H1 (cell line): ENCODE measurements around the gene ADGRL3. TPM values are rescaled to one million over a fixed set of nuclear protein-coding genes. Genes with fewer than 3 reads are reported as not detected.

Experiments
- ATF3 ChIP-seq: IDR thresholded peaks from 2 replicates; pipeline ENCODE4 v1.6.1; 2011; ENCODE audit warnings: low read depth, mild to moderate bottlenecking, low read length; ENCODE audit not compliant: insufficient read depth
- CHD1 ChIP-seq: IDR thresholded peaks from 2 replicates; pipeline ENCODE4 v1.6.1; 2012; ENCODE audit warnings: low read depth, low read length, improper control_type of control experiment
- KDM1A ChIP-seq: fragments of 200-600, 300-600 bp; sonication (generic); IDR thresholded peaks from 2 replicates; pipeline ENCODE4 v1.7.1; 2016; ENCODE audit warnings: mild to moderate bottlenecking, low read length, borderline replicate concordance
- POLR2A ChIP-seq, 2 experiments: IDR thresholded peaks; 1 replicate in 1 of 2; 2 replicates in 1 of 2; pipeline ENCODE4 v1.6.1; 2011; ENCODE audit warnings: low read depth in 2 of 2, low read length in 2 of 2, mild to moderate bottlenecking in 2 of 2; ENCODE audit errors: control extremely low read depth in 1 of 2
- POLR2AphosphoS5 ChIP-seq: IDR thresholded peaks from 2 replicates; pipeline ENCODE4 v1.6.1; 2011; ENCODE audit warnings: low read depth, low read length
- RFX5 ChIP-seq: IDR thresholded peaks from 2 replicates; pipeline ENCODE4 v1.6.1; 2011; ENCODE audit warnings: low read depth, low read length, improper control_type of control experiment, borderline replicate concordance
- SP1 ChIP-seq: IDR thresholded peaks from 2 replicates; pipeline ENCODE4 v1.6.1; 2011; ENCODE audit warnings: low read depth, low read length
- SP2 ChIP-seq: IDR thresholded peaks from 2 replicates; pipeline ENCODE4 v1.6.1; 2012; ENCODE audit warnings: mild to moderate bottlenecking, low read length, inconsistent platforms
- SUZ12 ChIP-seq: fragments of 200-600 bp; sonication (generic); IDR thresholded peaks from 2 replicates; pipeline ENCODE4 v1.6.1; 2012; ENCODE audit warnings: mild to moderate bottlenecking, inconsistent platforms, low read length, moderate library complexity, mixed read lengths
- TEAD4 ChIP-seq: IDR thresholded peaks from 2 replicates; pipeline ENCODE4 v1.6.1; 2012; ENCODE audit warnings: low read depth, low read length, inconsistent platforms, mixed read lengths
- polyA plus RNA-seq, 7 experiments: library from polyadenylated mRNA; depleted of rRNA in 3 of 7; stranded (reverse) in 5 of 7; unstranded in 2 of 7; fragments of >200 nt in 5 of 7; fragments of 200-250 nt in 2 of 7; gene quantifications; 1 replicate in 5 of 7; 2 replicates in 1 of 7; 4 replicates in 1 of 7; pipeline versions ENCODE4 v1.2.1 to v1.2.3, GENCODE V29; 2011 to 2013; ENCODE audit warnings: missing spikeins in 2 of 7, mixed read lengths in 2 of 7
- small RNA-seq: library from polyadenylated mRNA; stranded (forward); fragments of <200 nt; extraction: miRNeasy Mini kit (QIAGEN cat#:217004); gene quantifications from one replicate; pipeline ENCODE3, GENCODE V24; 2013; ENCODE audit not compliant: insufficient read depth
- total RNA-seq: library from RNA; stranded (reverse); fragmentation: NEBNext Ultra II Directional; extraction: Animal tissue kit (Norgen Biotek cat#: 25700); gene quantifications from 2 replicates; pipeline ENCODE4 v1.2.1, GENCODE V29; 2021

Gene ADGRL3
- total and polyA plus RNA-seq, 2 of the 8 experiments (the other 6 are each of a cell fraction or from before 2014, with no cell fraction given) = 6.6 to 13.0 TPM

- no peak for TF ChIP-seq SP2
- no peak for TF ChIP-seq SUZ12
- TF ChIP-seq CHD1 = no peak
- TF ChIP-seq POLR2A (IDR thresholded peaks at IDR 0.05; ENCODE audit: control extremely low read depth in 1 of 2, low read depth in 2 of 2, low read length in 2 of 2) = no peak
- no peak for TF ChIP-seq POLR2AphosphoS5
- no peak for TF ChIP-seq RFX5
- TF ChIP-seq SP1 = no peak
- no peak for TF ChIP-seq TEAD4
- no peak for TF ChIP-seq KDM1A
- no peak for TF ChIP-seq ATF3
- TF ChIP-seq, all 59 proteins: peak for 0
These were observed 926.1 kb downstream of the ADGRL3 start (continued) for GRCh38 chr4:62126064-62126732.

Small RNA genes lying within 50 kb of the gene (small RNA-seq; reads per million reads assigned to genes)
- gene RF00019 = not detected
